HG03378 (cell line): ENCODE measurements around the gene ANTXRL.
A peak's percentile ranks its signal among the peaks of the same experiment; 100 is the strongest.
"Not testable (repeated sequence)": the region's sequence is repeated elsewhere in the genome, so short reads cannot be mapped to it uniquely, and the experiment has no call there.

Source experiments
- ATAC-seq: cut with Tn5 transposase; IDR thresholded peaks from one replicate; pipeline ENCODE4 v1.9.1; 2021; ENCODE audit warnings: mild to moderate bottlenecking, moderate library complexity; ENCODE audit not compliant: unreplicated experiment

The ANTXRL gene

DNA sequence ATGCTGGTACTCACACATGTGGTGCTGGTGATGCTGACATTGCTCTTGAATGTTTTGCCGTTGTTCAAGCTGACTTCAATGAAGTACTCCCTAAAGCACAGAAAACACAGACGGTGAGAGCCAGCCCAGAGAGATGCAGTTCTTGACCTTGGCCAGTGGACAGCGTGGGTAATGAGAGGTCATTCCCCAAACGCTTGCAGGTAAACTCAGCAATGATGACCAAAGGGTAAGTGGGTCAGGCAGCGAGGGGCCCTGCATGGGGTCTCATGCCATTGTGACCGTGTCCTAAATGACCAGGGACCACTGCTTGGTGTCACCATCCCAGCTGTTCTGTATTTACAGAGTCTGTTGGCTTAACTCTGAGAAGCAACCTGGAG is 32.8 kb upstream of the ANTXRL start:
- ATAC-seq: no peak

DNA sequence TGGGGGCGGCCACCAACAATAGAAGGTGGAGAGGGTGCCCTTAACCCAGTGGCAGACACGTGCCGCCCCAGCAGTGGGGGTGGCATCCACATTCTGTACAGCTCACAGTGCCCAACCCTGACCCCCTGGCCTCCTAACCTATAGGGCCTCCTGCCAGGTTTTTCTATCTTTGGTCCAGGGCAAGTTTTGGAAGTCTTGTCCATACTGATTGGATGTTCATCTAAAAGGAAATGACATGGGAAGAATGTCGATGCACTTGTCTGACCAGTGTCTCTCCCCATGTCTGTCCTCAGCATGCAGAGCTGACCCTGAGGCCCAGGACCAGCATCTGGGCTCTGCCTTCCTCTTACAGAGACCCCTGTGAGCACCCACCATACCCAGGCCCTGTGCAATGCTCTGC is 32.3 kb upstream of the ANTXRL start:
- ATAC-seq: no peak

DNA sequence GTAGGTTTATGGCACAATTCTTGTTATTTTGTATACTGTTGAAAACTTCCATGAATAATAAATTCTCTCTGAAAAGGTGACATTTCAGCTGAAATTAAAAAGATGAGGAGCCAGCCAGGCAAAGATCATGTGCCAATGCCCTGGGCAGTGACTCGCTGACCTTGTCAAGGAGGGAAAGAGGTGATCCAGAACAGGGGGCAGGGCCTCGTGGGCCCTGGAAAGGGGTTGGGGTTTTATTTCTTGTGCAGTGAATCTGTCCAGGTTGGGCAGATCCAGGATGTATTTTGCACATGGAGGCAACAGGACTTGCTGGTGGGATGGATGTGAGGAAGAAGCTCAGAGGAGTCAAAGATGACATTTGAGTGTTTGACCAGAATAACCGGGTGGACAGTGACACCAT is 31.6 kb upstream of the ANTXRL start:
- not testable (repeated sequence) for ATAC-seq

DNA sequence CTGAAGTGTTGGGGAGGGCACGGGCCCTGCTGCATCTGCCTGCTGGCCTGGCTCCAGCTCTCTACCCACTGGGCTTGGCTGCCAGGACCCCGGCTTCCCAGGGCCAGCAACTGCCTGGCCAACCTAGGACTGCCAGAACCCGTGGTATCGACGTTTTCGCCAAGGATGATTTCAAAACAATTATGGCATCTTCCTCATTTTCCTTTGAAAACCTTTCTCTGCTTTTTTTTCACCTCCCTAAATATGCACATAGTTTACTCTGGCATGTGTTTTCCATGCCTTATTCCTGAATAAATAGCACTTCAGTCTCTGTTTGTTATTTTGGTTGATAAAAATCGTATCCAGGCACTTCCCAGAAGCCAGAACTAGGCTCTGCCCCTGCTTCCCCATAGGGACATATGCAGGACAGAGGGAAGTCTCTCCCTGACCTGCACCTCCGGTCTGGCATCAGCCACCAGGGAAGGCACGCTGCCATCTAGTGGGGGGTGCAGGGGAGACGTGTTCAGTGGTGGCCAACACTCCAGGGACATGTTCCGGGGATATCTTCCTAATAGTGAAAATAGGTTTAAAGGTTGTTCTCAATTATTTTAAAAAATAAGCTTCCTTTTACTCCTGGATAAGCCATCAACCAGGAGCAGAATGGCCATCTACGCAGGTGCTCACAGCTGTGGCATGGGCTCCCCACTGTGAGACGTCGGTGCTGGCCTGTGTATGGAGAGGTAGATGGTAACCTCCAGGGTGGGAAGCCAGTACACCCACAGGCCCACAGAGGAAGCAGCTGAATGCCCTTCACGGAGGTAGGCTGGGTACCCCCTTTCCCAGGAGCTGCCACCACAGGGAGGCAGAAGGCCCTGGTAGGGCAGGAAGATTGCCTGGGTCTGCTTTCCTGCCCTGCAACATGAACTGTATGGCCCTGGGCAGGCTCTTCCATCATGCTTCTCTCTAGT is 30.7 kb upstream of the ANTXRL start:
- no peak for ATAC-seq

DNA sequence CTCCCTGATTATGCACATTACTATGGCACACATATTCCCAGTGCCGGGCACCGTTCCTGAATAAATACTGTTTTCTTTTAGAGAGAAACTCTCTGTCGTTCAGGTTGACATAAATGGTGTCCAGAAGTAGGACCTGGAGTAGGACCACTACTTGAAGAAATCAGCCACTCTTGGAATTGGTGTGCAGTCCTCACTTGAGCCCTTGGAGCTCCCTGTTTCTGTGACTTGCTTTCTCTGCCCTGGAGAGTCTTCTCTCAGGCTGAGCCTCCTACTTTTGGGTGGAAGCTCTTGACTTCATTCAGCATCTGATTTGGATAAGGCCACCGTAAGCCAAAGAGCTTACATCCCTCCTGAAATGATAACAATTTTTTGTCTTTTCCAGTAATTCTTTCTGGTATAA is 29.7 kb upstream of the ANTXRL start:
- no peak for ATAC-seq

DNA sequence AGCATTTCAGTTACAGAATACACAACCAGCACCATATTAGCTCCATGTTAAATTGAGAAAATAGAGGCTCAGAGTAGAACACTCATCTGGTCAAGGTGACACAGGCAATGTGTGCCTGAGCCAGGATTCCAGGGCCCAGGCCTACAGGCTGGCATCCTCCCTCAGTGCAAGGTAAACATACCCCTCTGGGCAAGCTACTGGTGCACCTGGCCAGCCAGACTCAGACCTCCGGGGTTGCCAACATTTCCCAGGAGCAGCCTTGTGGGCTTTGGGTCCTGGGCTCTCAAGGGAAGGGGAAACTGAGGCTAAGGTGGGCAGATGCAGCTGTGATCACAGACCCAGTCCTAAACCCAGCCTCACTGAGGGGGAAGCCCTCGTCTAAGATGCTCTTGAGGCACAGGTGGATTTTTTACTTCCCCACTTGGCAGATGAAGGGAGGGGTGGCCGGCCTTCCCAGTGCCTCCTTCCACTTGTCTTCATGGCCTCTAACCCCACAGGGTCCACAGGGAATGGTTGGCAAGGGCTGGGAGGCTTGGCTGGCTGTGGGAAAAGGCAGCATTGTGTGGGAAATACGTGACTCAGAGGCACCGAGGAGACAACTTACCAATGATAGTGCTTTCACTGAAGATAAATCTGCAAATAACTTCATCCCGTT is 23.8 kb upstream of the ANTXRL start:
- ATAC-seq: not testable (repeated sequence)

DNA sequence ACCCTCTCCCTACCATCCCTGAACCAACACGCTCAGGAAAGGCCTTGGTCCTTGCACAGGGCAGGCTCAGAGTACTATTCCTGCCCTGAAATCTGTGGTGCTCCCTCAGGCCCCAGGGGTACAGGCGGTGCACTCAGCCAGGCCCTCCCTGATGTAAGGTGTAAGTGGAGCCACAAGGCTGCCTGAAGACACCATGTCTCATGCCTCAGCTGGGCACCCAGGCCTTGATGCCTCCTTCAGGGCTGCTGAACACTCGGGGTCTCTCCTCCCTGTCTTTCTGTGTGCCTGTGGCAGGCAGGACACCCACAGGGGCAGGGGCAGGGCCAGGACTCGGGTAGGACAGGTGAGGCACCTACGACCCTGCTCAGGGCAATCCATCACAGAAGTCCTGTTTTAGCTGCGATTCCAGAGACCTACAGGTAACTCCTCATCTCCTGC is 22.9 kb upstream of the ANTXRL start:
- ATAC-seq: no peak

DNA sequence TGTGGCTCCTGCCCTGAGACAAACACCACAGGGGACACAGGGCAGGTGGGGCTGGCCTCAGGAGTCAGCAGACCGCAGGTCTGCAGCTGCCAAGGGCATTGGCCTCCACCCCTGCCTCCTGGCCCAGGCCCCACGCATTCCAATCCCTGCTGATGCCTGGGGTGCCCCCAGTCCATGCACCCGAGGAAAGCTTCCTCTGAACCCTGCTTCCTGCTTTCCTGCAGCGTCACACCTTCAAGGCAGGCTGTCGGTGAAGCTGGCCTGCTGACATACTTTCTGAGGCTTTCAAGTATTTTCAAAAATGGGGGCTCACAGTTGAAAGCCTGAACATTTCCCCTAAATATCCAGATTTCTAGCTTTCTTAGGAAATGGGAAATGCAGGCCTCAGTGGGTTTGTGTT is 22.5 kb upstream of the ANTXRL start:
- no peak for ATAC-seq

DNA sequence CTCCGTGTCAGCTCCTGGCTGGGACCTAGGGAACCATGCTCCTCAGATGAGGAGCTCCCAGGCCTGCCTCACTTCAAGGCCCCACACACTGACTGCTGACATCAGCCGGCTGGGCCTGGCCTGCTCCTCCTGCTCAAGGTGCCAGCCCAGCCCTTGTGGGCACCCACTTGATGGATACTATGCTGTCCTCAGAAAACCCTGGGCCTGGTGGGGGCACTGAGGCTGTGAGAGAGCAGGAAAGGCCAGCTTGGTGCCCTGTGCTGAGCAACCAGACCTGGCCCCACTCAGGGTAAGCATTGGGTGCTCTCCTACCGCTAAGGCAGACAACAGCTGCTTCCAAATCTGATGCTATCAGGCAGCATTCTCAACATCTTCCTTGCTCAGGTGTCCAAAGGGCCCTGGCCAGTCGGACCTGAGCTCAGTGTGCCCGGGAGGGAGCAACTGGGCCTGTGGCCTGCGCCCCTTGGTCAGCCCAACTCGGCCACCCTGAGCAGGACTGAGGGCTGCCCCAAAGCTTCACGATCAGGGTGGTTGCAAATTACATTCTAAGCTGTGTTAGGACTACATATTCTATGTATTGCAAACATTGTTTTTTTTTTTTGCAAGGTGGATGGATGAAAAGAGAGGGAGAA is 21.9 kb upstream of the ANTXRL start:
- ATAC-seq: no peak

DNA sequence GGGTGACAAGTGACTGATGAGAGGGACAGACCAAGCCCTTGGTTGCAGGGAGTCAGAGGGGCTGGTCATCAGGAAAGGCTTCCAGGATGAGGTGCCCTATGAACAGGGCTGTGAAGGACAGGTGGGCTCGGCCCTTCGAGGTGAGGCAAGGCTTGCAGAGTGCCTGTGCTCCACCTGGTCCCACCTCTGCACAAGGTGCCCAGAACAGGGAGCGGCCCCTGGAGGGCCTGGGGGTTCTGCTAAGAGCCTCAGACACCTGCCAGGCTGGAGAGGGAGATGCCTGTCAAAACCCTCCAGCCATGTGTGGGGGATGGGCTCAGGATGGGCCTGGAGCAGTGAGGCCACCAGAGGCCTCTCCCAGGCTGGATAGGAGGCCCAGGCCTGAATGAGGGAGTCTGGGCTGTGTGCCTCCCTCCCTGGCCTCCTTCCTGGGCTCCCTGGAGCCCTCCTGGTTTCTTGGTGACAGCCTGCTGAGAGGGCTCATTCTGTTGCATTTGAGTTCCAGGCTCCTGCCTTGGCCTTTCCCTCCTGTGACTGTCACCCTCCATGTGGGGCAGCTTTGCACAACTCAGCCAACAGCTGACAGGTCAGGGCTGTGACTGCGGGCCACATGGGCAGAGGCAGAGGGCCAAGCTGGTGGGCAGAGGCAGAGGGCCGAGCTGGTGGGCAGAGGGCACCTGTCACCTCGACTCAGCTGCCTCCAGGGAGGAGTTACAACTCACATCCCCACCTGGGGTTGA is 21.1 kb upstream of the ANTXRL start:
- ATAC-seq: not testable (repeated sequence)

DNA sequence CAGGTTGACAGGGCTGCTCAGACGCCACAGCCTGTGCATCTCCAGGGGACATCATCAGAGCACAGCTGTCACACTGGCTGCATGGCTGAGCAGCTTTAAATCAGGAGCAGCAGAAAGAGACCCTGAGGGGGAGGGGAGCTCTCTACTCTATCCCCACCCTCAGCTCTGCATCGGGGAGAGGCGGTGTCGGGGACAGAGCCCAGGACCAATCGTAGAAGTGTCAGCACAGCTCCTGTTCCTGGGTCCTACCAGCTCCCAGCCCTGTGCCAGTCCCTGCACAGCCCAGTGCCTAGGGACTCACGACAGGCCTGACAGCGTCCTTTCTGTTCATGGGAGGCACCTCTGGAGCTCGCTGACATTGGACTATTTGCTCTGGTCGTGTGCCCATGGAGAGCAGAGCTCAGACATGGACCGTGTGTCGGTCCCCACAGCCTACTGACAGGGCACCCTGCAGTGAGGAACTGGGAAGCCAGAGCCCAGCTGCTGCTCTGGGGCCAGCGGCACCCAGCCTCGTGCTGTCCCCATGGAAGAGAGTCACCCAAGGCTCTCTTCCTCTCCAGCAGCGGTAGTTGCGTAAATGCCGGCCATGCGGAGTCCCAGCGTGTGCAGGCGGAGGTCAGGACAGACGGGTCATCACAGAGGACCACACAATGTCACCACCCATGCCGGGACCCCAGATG is 20.4 kb upstream of the ANTXRL start:
- ATAC-seq: no peak

DNA sequence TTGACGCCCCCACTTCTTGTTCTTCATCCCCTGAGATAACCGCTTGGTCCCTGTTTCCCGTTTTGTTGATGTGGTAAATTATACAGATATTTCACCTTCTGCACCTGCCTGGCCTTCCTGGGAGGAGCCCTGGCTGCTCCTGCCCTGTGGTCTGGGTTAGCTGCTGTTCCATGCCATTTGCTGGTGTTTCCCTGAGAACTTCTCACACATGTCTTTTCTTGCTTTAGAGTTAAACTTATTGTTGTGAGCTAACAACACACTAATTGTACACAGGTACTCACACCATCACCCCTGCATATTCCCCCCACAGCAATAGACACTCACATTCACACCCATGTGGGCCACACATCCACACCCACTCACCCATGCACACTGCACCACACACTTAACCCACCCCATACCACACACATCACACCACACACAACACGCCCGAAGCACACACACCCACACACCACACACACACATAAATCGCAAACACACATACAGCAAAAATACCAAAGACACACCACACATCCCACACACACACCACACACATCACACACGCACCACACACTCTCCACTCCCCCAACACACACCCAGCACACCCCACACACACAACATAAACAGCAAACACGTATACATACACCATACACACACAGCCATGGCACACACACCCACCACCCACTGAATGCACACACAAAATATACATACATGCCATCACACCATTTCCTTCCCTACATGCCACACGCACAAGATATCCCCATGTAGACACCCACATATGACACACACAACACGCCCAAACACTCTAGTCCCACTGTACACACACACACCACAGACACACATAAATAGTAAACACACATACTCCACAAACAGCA is 19.4 kb upstream of the ANTXRL start:
- ATAC-seq: no peak

DNA sequence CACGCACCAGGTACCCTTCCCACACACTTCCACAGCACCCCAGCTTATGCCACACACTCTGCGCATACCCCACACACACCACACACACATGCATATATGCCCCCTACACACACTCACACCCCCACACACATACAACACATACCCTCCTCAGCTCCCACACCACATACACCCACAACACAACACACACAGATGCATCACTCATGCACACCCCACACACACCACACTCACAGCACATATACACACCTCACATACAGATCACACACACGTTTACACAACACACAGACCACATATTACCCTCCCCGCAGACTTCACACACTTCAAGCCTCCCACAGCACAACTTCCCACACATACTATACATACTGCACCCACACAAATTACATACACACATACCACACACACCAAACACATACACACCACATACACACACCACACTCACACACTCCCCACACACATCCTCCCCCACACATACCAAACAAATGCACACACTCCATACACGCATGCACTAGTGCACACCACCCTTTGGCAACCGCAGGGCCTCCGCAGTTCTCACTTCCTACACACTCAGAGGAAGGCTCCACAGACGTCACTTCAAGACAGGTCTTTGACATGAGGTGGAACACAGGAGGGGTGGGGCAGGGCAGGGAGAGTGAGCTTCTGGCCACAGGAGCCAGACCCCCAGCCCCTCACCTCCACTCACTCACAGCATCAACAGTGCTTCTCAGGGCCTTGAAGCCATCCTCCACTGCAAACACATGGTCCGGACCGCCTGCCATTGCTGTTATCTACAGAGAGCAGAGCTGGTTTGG is 18.5 kb upstream of the ANTXRL start:
- peak; percentile 85 for ATAC-seq

DNA sequence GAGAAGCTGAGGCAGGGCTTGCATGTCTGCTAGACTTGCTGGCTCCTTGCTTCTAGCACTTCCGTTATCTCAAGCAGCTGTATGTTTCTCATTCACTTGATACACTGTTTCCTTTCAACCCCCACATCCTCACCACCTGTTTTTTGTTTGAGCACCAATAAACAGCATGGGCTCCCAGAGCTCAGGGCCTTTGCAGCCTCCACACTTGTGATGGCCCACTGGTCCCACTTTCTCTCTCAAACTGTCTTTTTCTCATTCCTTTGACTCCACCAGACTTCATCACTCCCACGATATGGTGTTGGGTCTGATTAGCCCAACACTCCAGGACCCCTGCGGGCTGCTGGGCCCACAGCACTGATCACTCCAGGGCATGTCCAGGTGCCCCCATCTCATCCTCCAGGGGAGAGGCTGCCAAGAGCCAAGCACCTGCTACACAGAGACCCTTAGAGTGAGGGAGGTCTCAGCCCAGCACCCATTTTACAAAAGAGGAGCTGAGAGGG is 17.2 kb upstream of the ANTXRL start:
- ATAC-seq: not testable (repeated sequence)

DNA sequence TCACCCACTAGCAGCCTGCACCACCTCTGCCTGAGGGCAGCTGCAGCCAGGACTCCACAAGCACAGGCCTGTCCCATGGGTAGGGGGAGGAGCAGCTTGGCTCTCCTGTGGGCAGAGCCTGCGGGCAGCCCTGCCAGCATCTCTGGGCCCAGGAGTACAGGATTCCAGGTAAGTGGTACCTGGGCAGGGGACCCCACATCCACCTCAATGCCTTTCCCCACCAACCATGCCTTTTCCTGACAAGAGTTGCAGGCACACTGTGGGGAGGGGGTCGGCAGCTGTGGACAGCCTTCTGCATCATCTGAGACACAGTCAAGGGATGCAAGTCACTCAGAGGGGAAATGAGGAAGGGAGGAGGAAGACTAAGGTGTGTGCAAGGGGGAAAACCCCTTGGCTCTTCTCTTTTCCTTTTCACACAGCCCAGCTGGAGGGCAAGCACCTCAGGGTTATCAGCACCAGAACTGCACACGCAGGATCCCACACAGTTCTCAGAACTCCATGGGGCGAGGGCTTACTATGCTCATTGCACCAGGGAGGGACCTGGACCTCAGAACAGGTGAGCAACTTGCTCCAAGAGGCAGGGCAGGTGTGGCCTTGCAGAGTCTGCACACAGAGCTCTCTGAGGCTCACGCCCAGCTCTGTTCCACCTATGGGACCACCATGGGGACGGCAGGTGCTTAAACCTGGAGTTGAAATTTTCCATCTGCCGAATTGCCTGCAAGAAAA is 16.5 kb upstream of the ANTXRL start:
- ATAC-seq: no peak

DNA sequence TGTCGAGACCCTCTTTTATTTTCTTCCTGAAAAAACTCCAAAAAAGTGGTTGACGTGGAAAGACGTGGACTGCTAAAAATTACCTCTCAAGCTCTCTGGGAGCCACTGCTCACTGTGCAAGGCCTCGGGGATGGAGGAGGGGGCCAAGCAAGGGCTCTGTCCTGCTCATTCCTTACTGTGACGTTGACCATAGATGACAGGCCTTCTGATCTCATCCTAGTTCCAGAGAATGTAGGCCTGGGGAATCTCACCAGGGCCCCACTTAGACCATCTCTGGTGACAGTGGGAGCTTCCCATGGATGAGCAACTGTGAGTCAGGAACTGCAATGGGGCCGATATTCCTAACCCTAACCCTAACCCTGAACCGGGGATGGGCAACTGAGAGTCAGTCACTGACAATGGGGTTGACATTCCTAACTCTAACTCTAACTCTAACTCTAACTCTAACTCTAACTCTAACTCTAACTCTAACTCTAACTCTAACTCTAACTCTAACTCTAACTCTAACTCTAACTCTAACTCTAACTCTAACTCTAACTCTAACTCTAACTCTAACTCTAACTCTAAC is 15.8 kb upstream of the ANTXRL start:
- ATAC-seq: not testable (repeated sequence)

DNA sequence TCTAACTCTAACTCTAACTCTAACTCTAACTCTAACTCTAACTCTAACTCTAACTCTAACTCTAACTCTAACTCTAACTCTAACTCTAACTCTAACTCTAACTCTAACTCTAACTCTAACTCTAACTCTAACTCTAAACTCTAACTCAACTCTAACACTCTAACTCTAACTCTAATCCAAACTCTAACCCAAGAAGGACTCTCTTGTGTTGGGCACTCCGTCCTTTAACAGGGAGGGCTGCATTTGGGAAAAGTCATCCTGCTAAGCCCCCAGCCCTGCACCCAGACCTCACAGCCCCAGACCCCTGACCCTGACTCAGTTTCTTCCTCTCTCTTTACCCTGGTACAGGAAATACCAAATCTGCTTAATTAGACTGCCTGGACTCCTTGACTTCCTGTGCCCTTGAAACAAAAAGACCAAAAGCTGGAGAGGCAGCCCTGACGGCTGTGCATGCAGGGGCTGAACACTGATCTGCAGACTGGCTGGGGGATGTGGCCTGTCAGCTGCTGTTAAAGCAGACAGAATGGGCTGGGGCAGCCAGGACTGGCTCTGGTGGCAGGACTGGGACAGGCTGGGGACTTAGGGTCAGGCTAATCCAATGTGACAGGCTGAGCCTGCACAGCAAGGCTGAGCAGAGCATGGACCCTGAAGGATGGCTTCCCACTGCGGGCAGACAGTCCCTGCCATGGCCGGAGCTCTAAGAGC is 14.8 kb upstream of the ANTXRL start:
- ATAC-seq: not testable (repeated sequence)
